Esophagus squamous epithelium (tissue), 4 donors: ENCODE measurements around the gene TFAM.

Experiments
- CTCF ChIP-seq, 6 experiments: fragments of 450-650 bp in 4 of 6; fragments of 200-600 bp in 2 of 6; sonication (generic) in 2 of 6; IDR thresholded peaks; one replicate each; pipeline ENCODE4 v1.5.1; 2016 to 2019; ENCODE audit warnings: antibody characterized with exemption in 6 of 6, mild to moderate bottlenecking in 4 of 6, moderate library complexity in 4 of 6
- POLR2A ChIP-seq, 4 donors: fragments of 450-650 bp; IDR thresholded peaks; one replicate each; pipeline ENCODE4 v1.6.1; 2017; ENCODE audit warnings: antibody characterized with exemption in 4 of 4, mild to moderate bottlenecking in 4 of 4, moderate library complexity in 3 of 4

GRCh38 chr10:58341422-58341821 is 43.8 kb upstream of the TFAM start:
- no peak for TF ChIP-seq CTCF (IDR thresholded peaks at IDR 0.05)
- no peak for TF ChIP-seq POLR2A (IDR thresholded peaks at IDR 0.05)
